ENCODE results near the gene KANSL3. TPM values are rescaled to one million over a fixed set of nuclear protein-coding genes. Genes with fewer than 3 reads are reported as not detected.

The KANSL3 gene
- polyA plus RNA-seq, 1 donor (not counting 4 experiments of a cell fraction or from before 2014, with no cell fraction given): 11.4 TPM

DNA sequence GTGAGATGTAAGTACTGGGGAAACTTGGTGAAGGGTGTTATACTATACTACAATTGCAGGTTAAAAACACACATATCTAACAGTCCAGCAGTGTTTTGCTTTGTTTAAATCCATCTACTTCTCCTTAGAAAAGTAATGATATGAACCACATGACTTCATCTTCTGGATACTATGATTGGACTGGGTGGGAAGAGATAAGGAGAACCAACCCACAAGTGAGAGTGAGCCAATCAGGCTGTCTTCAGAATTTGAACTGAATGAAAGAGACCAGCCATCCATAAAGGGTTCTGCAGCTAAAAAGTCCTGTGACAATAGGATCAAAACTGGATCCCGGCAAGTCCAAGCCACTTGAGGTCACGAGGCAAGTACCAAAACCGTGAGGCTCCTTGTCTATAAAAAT lies 46.6 kb downstream of the KANSL3 start:
- no peak overlapping the region for H2AFZ ChIP-seq (ENCODE audit: control insufficient read depth, low read length)
- H3K9me1 ChIP-seq (ENCODE audit: control insufficient read depth, extremely low read depth, insufficient read depth, low read length): peaks cover 2% of the 10 kb centered on the region
- FAIRE-seq: no peak
- no peak for DNase-seq (ENCODE audit: low read depth, low spot score)
- H3K79me2 ChIP-seq (ENCODE audit: control insufficient read depth, insufficient read depth, low read length): no peaks in the 10 kb centered on the region
- H3K4me2 ChIP-seq (ENCODE audit: control insufficient read depth, extremely low read depth, insufficient read depth, low read depth, low read length): no peak overlapping the region
- TF ChIP-seq CTCF (optimal IDR thresholded peaks at IDR 0.05 in 1 of 3, IDR thresholded peaks at IDR 0.05 in 1 of 3, conservative IDR thresholded peaks at IDR 0.05 in 1 of 3; ENCODE audit: extremely low read depth in 1 of 3, insufficient read depth in 2 of 3, low read length in 3 of 3) (no peak), EZH2 (IDR thresholded peaks at IDR 0.05; ENCODE audit: low read length) (no peak)
- no peak overlapping the region for H3K9ac ChIP-seq (ENCODE audit: control insufficient read depth, extremely low read depth, insufficient read depth, low read length)
- H3K4me3 ChIP-seq (ENCODE audit: control insufficient read depth in 2 of 3, extremely low read depth in 1 of 3, insufficient read depth in 2 of 3, low read depth in 1 of 3, low read length in 3 of 3): no peak overlapping the region
- H3K36me3 ChIP-seq (ENCODE audit: control insufficient read depth in 2 of 2, extremely low read depth in 1 of 2, insufficient read depth in 2 of 2, low read length in 2 of 2): peaks cover 21 to 24% of the 10 kb centered on the region in 2 experiments
- dilution Hi-C loops (cut with MboI; ENCODE audit: extremely low pct_ligation_motif_present, low sequenced_read_pairs): no loop called here
- H4K20me1 ChIP-seq (ENCODE audit: control insufficient read depth, extremely low read depth, insufficient read depth, low read length): no peaks in the 10 kb centered on the region
- no peak overlapping the region for H3K27ac ChIP-seq (ENCODE audit: control insufficient read depth, insufficient read depth, low read length)
- no peaks in the 10 kb centered on the region for H3K4me1 ChIP-seq (ENCODE audit: control insufficient read depth, extremely low read depth, insufficient read depth, low read length)
- H3K27me3 ChIP-seq (ENCODE audit: control insufficient read depth, extremely low read depth, insufficient read depth, low read length): no peaks in the 10 kb centered on the region
- H3K9me3 ChIP-seq (ENCODE audit: control insufficient read depth, low read depth, low read length): no peaks in the 10 kb centered on the region

DNA sequence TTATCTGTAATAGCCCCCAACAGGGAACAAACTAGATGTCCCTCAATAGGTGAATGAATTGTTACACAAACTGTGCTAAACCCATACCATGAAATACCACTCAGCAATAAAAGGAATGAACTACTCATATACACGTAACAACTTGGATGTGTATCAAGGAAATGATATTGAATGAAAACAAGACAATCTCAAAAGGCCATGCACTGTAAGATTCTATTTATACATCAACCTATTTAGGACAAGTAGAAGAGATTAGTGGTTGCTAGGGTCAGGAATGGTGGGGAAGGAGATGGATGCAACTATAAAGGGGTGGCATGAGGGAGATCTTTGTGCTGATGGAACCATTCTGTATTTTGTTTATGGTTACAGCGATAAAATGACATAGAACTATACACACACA lies 47.1 kb downstream of the KANSL3 start:
- Histone ChIP-seq H3K9me1 (ENCODE audit: control insufficient read depth, extremely low read depth, insufficient read depth, low read length) (peaks cover 2% of the 10 kb centered on the region), H3K4me3 (ENCODE audit: control insufficient read depth in 2 of 3, extremely low read depth in 1 of 3, insufficient read depth in 2 of 3, low read depth in 1 of 3, low read length in 3 of 3) (no peak overlapping the region), H3K4me2 (ENCODE audit: control insufficient read depth, extremely low read depth, insufficient read depth, low read depth, low read length) (no peak overlapping the region), H3K36me3 (ENCODE audit: control insufficient read depth in 2 of 2, extremely low read depth in 1 of 2, insufficient read depth in 2 of 2, low read length in 2 of 2) (peaks cover 19 to 20% of the 10 kb centered on the region in 2 experiments), H2AFZ (ENCODE audit: control insufficient read depth, low read length) (no peak overlapping the region), H3K27ac (ENCODE audit: control insufficient read depth, insufficient read depth, low read length) (no peak overlapping the region), H3K27me3 (ENCODE audit: control insufficient read depth, extremely low read depth, insufficient read depth, low read length) (no peaks in the 10 kb centered on the region), H3K79me2 (ENCODE audit: control insufficient read depth, insufficient read depth, low read length) (no peaks in the 10 kb centered on the region), H3K9ac (ENCODE audit: control insufficient read depth, extremely low read depth, insufficient read depth, low read length) (no peak overlapping the region), H3K4me1 (ENCODE audit: control insufficient read depth, extremely low read depth, insufficient read depth, low read length) (no peaks in the 10 kb centered on the region), H3K9me3 (ENCODE audit: control insufficient read depth, low read depth, low read length) (no peaks in the 10 kb centered on the region), H4K20me1 (ENCODE audit: control insufficient read depth, extremely low read depth, insufficient read depth, low read length) (no peaks in the 10 kb centered on the region)
- DNase-seq (ENCODE audit: low read depth, low spot score) (no peak), FAIRE-seq (no peak)
- dilution Hi-C loops (cut with MboI; ENCODE audit: extremely low pct_ligation_motif_present, low sequenced_read_pairs): no loop called here
- no peak for TF ChIP-seq CTCF (optimal IDR thresholded peaks at IDR 0.05 in 1 of 3, IDR thresholded peaks at IDR 0.05 in 1 of 3, conservative IDR thresholded peaks at IDR 0.05 in 1 of 3; ENCODE audit: extremely low read depth in 1 of 3, insufficient read depth in 2 of 3, low read length in 3 of 3)
- no peak for TF ChIP-seq EZH2 (IDR thresholded peaks at IDR 0.05; ENCODE audit: low read length)
